HEK293T (cell line): ENCODE data around the gene CARS2.

Experiments used
- CTCF ChIA-PET: fragments of 350-600 bp; formaldehyde crosslinking; extraction: SDS; loops from one replicate; lab custom pipeline; 2021; ENCODE audit warnings: antibody characterized with exemption, inconsistent platforms; lab: Yijun Ruan, JAX
- POLR2A ChIA-PET: fragments of 350-600 bp; formaldehyde crosslinking; extraction: SDS; loops from one replicate; lab custom pipeline; 2020; ENCODE audit warnings: antibody characterized with exemption, inconsistent platforms; lab: Yijun Ruan, JAX
- DNase-seq: peaks from one replicate; pipeline ENCODE4 v3.0.0; 2012; ENCODE audit warnings: mixed read lengths; ENCODE audit errors: extremely low spot score
- ARNT ChIP-seq: fragments of 450-650 bp; IDR thresholded peaks from 2 replicates; pipeline ENCODE4 v1.6.1; 2017; ENCODE audit warnings: mild to moderate bottlenecking
- BHLHE40 ChIP-seq: fragments of 450-650 bp; IDR thresholded peaks from 2 replicates; pipeline ENCODE4 v1.6.1; 2016; ENCODE audit warnings: mild to moderate bottlenecking, moderate library complexity, borderline replicate concordance
- CTBP1 ChIP-seq: fragments of 450-650 bp; IDR thresholded peaks from 2 replicates; pipeline ENCODE4 v1.6.1; 2016; ENCODE audit warnings: borderline replicate concordance
- ELF4 ChIP-seq: fragments of 450-650 bp; IDR thresholded peaks from 2 replicates; pipeline ENCODE4 v1.6.1; 2017; ENCODE audit warnings: antibody characterized with exemption
- FOXA1 ChIP-seq: fragments of 450-650 bp; IDR thresholded peaks from 2 replicates; pipeline ENCODE4 v1.6.1; 2016; ENCODE audit warnings: mild to moderate bottlenecking
- FOXK2 ChIP-seq: fragments of 450-650 bp; IDR thresholded peaks from 2 replicates; pipeline ENCODE4 v1.6.1; 2016; ENCODE audit warnings: mild to moderate bottlenecking
- FOXM1 ChIP-seq: fragments of 450-650 bp; IDR thresholded peaks from 2 replicates; pipeline ENCODE4 v1.6.1; 2017; ENCODE audit warnings: mild to moderate bottlenecking, borderline replicate concordance
- HDGF ChIP-seq: fragments of 450-650 bp; IDR thresholded peaks from 2 replicates; pipeline ENCODE4 v1.6.1; 2017; ENCODE audit warnings: antibody characterized with exemption, borderline replicate concordance
- L3MBTL2 ChIP-seq: fragments of 450-650 bp; conservative IDR thresholded peaks from 2 replicates; pipeline ENCODE4 v1.6.1; 2016; ENCODE audit warnings: mild to moderate bottlenecking
- LEF1 ChIP-seq: fragments of 450-650 bp; IDR thresholded peaks from 2 replicates; pipeline ENCODE4 v1.6.1; 2017; ENCODE audit warnings: mild to moderate bottlenecking, borderline replicate concordance
- NFRKB ChIP-seq: fragments of 450-650 bp; IDR thresholded peaks from 2 replicates; pipeline ENCODE4 v1.6.1; 2016; ENCODE audit warnings: mild to moderate bottlenecking, moderate library complexity
- SP1 ChIP-seq: fragments of 450-650 bp; IDR thresholded peaks from 2 replicates; pipeline ENCODE4 v1.6.1; 2017
- SUZ12 ChIP-seq: fragments of 450-650 bp; IDR thresholded peaks from 2 replicates; pipeline ENCODE4 v1.6.1; 2016; ENCODE audit warnings: mild to moderate bottlenecking
- TARDBP ChIP-seq: fragments of 450-650 bp; IDR thresholded peaks from 2 replicates; pipeline ENCODE4 v1.6.1; 2016
- ZNF384 ChIP-seq: fragments of 450-650 bp; IDR thresholded peaks from 2 replicates; pipeline ENCODE4 v1.6.1; 2016
- TF ChIP-seq, protein P1 (sequence below): fragments of 450-650 bp; IDR thresholded peaks from 2 replicates; pipeline ENCODE4 v1.6.1; 2016

The CARS2 gene

DNA sequence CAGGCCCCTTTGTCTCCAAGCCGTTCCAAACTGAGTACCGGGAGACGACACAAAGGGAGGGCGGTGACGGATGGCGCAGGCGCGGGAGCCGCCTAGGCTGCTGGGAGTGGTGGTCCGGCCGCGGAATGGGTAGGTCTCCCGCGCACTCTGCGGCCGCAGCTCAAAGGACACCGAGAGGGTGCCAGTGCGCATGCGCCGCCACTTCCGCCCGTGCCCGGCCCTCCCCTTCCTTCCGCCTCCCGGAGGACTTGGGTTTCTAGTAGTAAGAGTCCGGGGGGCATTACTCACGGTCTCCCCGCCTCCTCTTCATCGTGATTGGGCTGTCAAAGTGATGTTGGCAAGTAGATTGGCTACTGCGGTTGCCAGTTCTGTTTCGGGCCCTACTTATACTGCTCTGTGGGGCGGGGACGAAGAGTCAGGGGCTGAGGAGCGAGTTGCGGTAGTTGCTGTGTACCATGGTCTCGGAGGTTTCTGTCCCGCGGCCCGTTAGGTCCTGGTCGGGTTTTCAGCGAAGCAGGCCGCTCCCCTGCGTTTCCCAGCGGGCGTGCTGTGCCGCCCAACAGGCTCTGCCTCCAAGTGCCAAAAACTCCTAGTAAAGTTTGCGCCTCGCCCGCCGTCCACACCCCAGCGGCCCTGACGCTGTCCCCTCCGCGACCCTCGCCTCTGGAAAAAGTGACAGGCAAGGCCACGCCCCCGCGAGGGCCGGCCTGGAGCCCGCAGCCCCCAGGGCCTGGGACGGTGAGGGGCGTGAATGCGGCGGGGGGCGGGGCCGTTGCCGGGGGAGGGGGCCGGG, 7.1 kb upstream of the CARS2 start:
- POLR2A ChIA-PET: interaction anchor here (1.5 to 2.1 kb wide), 4 partner anchors 9 to 201 kb away, joined by 4 to 9 read pairs (median 4); partner anchors contain the start of gene NAXD
- DNase-seq: peak; percentile 70
- CTCF ChIA-PET: no interaction called here
- TF ChIP-seq NFRKB (no peak), ELF4 (no peak; the same call in 1 of the 2 replicates)
- TF ChIP-seq, protein P1, sequence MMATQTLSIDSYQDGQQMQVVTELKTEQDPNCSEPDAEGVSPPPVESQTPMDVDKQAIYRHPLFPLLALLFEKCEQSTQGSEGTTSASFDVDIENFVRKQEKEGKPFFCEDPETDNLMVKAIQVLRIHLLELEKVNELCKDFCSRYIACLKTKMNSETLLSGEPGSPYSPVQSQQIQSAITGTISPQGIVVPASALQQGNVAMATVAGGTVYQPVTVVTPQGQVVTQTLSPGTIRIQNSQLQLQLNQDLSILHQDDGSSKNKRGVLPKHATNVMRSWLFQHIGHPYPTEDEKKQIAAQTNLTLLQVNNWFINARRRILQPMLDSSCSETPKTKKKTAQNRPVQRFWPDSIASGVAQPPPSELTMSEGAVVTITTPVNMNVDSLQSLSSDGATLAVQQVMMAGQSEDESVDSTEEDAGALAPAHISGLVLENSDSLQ: peak; percentile 99

DNA sequence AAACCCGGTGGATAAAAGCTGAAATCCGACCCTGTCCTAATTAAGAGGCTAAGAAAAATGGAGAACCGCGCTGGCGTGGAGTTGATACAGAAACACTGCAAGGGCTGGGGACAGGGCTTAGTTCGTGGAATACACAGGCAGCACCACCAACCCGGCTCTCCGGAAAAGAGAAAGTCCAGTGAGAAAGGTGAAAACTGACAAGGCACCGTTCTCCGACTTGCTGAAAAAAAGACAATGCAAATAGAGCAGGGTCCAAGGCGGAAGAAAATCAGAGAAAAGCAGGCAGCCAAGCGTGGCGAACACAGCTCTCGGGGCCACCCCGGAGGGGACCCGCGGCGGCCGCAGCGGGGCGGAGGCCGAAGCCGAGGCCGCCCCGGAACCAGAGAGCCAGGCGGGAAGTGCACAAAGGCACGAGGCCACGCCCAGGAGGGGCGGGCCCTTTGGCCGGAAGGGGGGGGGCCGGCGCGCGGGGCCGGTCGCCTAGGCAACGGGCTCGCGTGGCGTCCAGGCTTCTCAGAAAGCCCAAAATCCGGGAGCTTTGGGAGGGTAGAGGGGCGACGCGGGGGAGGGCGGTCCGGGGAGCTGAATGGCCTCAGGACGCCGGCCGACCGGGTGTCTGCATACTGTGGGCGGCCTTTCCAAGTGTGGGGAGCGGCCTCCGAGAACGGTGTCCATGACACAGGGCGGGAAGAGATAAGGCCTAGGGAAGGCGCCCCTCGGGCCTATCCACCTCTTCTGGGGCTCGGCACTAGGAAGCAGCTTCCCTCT, 6.3 kb upstream of the CARS2 start:
- ChIA-PET CTCF (no interaction called here), POLR2A (interaction anchor here (1.5 to 2.1 kb wide), 4 partner anchors 9 to 201 kb away, joined by 4 to 9 read pairs (median 4); partner anchors contain the start of gene NAXD)
- peak; percentile 57 for DNase-seq
- TF ChIP-seq L3MBTL2: no peak; the same call in 1 of the 2 replicates

DNA sequence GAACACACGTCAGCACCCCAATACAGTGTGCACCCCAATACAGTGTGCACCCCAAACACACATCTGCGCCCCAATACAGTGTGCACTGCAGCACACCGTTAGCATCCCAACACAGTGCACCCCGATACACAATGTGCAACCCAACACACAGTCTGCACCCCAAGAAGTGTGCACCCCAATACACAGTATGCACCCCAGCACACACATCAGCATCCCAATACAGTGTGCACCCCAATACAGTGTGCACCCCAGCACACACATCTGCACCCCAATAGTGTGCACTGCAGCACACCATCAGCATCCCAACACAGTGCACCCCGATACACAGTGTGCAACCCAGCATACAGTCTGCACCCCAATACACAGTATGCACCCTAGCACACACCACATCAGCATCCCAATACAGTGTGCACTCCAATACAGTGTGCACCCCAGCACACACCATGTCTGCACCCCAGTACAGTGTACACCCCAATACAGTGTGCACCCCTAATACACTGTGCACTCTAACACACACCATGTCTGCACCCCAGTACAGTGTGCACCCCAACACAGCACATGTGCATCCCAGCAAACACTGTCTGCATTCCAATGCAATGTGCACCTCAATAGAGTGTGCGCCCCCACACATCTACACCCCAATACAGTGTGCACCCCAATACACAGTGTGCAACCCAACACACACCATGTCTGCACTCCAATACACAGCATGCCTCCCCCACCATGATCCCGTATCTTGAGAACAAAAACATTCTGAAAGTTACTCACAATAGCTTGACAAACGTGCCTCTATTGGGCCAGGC, 855 bp upstream of the CARS2 start:
- TF ChIP-seq LEF1 (no peak), FOXA1 (no peak), ELF4 (no peak), BHLHE40 (no peak), ZNF384 (no peak), HDGF (no peak), TARDBP (no peak), L3MBTL2 (no peak), SUZ12 (no peak), NFRKB (no peak), CTBP1 (no peak), ARNT (no peak), FOXM1 (no peak), SP1 (no peak), FOXK2 (no peak)
- TF ChIP-seq, protein P1: no peak
- DNase-seq: no peak
- ChIA-PET POLR2A (interaction anchor here (1.0 to 2.2 kb wide), 2 partner anchors 8 to 10 kb away, joined by 3 to 7 read pairs; no protein-coding TSS in a partner anchor), CTCF (no interaction called here)

DNA sequence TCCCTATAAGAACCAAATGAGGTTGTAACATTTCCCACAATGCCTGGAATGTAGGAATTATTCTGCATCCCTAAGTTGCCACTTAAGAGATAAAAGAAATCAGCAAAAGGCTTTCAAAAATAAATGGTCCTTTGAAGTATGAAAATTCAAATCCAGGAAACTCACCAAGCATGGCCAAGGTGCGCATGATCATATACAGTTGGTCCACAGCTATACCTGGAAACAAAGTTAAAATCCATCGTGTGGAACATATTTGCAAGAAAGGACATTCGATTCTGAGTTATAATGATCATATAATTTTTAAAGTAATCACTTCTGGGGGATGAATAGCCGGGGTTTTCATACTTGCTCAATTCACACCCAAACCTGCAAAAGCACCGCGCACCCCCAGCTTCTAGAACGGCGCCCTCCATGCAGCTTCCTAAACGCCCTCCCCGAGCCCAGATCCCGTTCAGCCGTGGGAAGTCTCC, 525 bp downstream of the CARS2 start:
- ChIA-PET POLR2A (interaction anchor here (0.5 to 2.2 kb wide), 2 partner anchors 10 to 1645 kb away, joined by 3 to 7 read pairs; no protein-coding TSS in a partner anchor), CTCF (no interaction called here)
- TF ChIP-seq SP1: no peak
- no peak for TF ChIP-seq NFRKB
- TF ChIP-seq, protein P1: no peak
- TF ChIP-seq FOXA1: no peak
- TF ChIP-seq TARDBP: no peak
- no peak for TF ChIP-seq FOXK2
- no peak for TF ChIP-seq BHLHE40
- no peak for TF ChIP-seq ELF4
- TF ChIP-seq CTBP1: no peak
- TF ChIP-seq HDGF: no peak
- DNase-seq: no peak

DNA sequence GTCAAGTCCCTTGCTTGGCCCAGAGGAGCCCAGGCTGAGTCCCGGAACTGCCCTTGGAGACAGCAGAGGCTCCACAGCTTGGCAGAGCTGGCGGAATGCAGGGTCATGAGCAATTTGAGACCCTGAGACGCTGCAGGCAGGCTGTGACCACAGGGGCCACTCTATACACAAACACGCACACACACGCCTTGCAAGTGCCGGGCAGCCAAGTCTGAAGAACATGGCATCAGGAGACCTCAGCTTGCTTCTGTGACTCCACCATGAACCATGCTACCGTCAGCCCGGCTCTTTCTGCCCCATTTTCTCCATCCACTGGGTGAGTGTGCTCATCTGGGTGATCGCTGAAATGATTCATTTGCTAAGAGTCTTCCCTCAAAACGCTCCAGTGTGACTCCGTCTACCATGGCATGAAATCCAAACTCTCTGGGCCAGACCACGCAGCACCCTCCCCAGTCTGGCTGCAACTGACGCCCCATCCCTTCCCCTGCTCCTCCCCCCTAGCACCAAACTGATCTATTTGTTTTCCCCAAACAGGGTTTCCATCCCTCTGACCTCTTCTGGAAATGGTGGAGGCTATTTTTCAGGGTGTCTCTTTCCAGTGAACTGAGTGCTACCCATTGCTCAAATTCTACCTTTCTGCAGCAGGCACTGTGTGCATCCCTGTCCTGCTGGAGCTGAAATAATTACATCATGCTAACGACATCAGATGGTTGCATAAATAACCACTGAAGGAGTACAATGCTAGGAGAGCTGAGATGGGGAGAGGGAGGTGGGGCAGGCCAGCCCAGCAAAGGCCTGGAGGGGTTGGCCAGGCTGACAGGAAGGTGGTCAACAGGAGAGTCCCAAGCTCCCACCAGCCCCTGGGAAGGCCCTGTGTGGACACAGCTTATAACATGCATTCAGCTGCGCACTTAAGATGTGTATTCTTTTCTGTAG, 3.1 kb downstream of the CARS2 start:
- TF ChIP-seq HDGF (no peak), ARNT (no peak), L3MBTL2 (no peak), FOXM1 (no peak)
- ChIA-PET POLR2A (interaction anchor here (1.3 to 1.5 kb wide), 2 partner anchors 12 to 87 kb away, joined by 4 to 6 read pairs; partner anchors contain the start of gene NAXD), CTCF (no interaction called here)
- DNase-seq: no peak
